Prostate gland (tissue), 2 donors: ENCODE data around the gene KIAA0513. TPM values are rescaled to one million over a fixed set of nuclear protein-coding genes. Genes with fewer than 3 reads are reported as not detected.
A peak's percentile ranks its signal among the peaks of the same experiment; 100 is the strongest.

Experiments
- DNase-seq: peaks from one replicate; pipeline ENCODE4 v3.0.0-alpha.2; 2019; ENCODE audit warnings: low spot score
- H3K27ac ChIP-seq, 2 donors: fragments of 200-600 bp; sonication (generic); 2 replicates each; pipeline ENCODE4 v1.5.1; 2017 to 2019
- H3K27me3 ChIP-seq: fragments of 200-600 bp; sonication (generic); replicated peaks from 2 replicates; pipeline ENCODE4 v1.5.1; 2019; ENCODE audit not compliant: insufficient read depth
- H3K36me3 ChIP-seq, 2 donors: fragments of 200-600 bp; sonication (generic); 1 replicate in 1 of 2; 2 replicates in 1 of 2; pipeline versions ENCODE4 v1.5.1 to v1.8.1; 2017 to 2019
- H3K4me1 ChIP-seq: fragments of 200-600 bp; sonication (generic); replicated peaks from 2 replicates; pipeline ENCODE4 v1.5.1; 2019
- H3K4me3 ChIP-seq, 2 donors: fragments of 200-600 bp; sonication (generic); 2 replicates each; pipeline ENCODE4 v1.5.1; 2017 to 2019
- H3K9me3 ChIP-seq: fragments of 200-600 bp; sonication (generic); 2 replicates; pipeline ENCODE4 v1.5.1; 2017
- CTCF ChIP-seq, 4 experiments: fragments of 200-600 bp in 2 of 4; fragments of 450-650 bp in 2 of 4; sonication (generic) in 2 of 4; IDR thresholded peaks; 1 replicate in 3 of 4; 2 replicates in 1 of 4; pipeline ENCODE4 v1.5.1; 2016 to 2019; ENCODE audit warnings: antibody characterized with exemption in 4 of 4, mild to moderate bottlenecking in 2 of 4, moderate library complexity in 2 of 4
- POLR2A ChIP-seq: fragments of 450-650 bp; IDR thresholded peaks from one replicate; pipeline ENCODE4 v1.6.1; 2016; ENCODE audit warnings: antibody characterized with exemption, mild to moderate bottlenecking
- POLR2AphosphoS5 ChIP-seq: sonication (generic); formaldehyde crosslinking; IDR thresholded peaks from one replicate; pipeline ENCODE4 v1.6.1; 2017; ENCODE audit warnings: antibody characterized with exemption
- WGBS: methylation state at CpG from one replicate; pipeline ENCODE4 v1.1.5; 2018; 5-methylcytosine and 5-hydroxymethylcytosine counted together
- intact Hi-C: fragments of 100-400 bp; cut with DNase I; formaldehyde crosslinking; loops from one replicate; pipeline ENCODE4 v1.14.2; 2022
- total RNA-seq, 2 donors: library from RNA; depleted of rRNA; stranded (reverse); fragments of >200 nt; gene quantifications; one replicate each; pipeline ENCODE4 v1.1.0, GENCODE V29; 2016

KIAA0513 gene
- total RNA-seq, 2 donors from 2014 or later: 14.4 to 29.4 TPM

- WGBS: 68% methylated on average over 13 of the region's 13 CpGs
- no peaks in the 10 kb centered on the region for H3K9me3 ChIP-seq
- TF ChIP-seq POLR2AphosphoS5 (no peak), CTCF (IDR thresholded peaks at IDR 0.05) (no peak), POLR2A (no peak)
- no peaks in the 10 kb centered on the region for H3K4me1 ChIP-seq
- no peak overlapping the region for H3K4me3 ChIP-seq
- H3K27ac ChIP-seq: no peak overlapping the region
- H3K36me3 ChIP-seq: no peaks in the 10 kb centered on the region
- DNase-seq: no peak
- H3K27me3 ChIP-seq: no peaks in the 10 kb centered on the region
- intact Hi-C loops: loop anchor here (10.0 kb wide), 1 partner anchor 338 kb away; no protein-coding TSS in a partner anchor
These were observed 55.5 kb downstream of the KIAA0513 start for GRCh38 chr16:85083051-85083639.

- Histone ChIP-seq H3K9me3 (no peaks in the 10 kb centered on the region), H3K27me3 (no peaks in the 10 kb centered on the region), H3K4me1 (peaks cover 4% of the 10 kb centered on the region), H3K27ac (no peak overlapping the region), H3K4me3 (no peak overlapping the region), H3K36me3 (no peaks in the 10 kb centered on the region)
- WGBS: 85% methylated on average over 16 of the region's 16 CpGs
- intact Hi-C loops: loop anchor here (5.0 to 10.0 kb wide), 3 partner anchors 58 to 340 kb away; partner anchors contain the start of gene KIAA0513
- TF ChIP-seq POLR2AphosphoS5 (no peak), CTCF (IDR thresholded peaks at IDR 0.05) (no peak), POLR2A (no peak)
- no peak for DNase-seq
These were observed 57.4 kb downstream of the KIAA0513 start for GRCh38 chr16:85084841-85085510.

GRCh38 chr16:85085721-85086120 is 58.1 kb downstream of the KIAA0513 start:
- Histone ChIP-seq H3K9me3 (no peaks in the 10 kb centered on the region), H3K27ac (no peak overlapping the region), H3K27me3 (no peaks in the 10 kb centered on the region), H3K36me3 (no peaks in the 10 kb centered on the region), H3K4me3 (no peak overlapping the region), H3K4me1 (peaks cover 6% of the 10 kb centered on the region)
- TF ChIP-seq POLR2A (no peak), CTCF (IDR thresholded peaks at IDR 0.05) (no peak), POLR2AphosphoS5 (no peak)
- 97% methylated on average over 17 of the region's 17 CpGs for WGBS
- DNase-seq: no peak
- intact Hi-C loops: loop anchor here (5.0 to 10.0 kb wide), 3 partner anchors 58 to 341 kb away; partner anchors contain the start of gene KIAA0513

- WGBS: 87% methylated on average over 36 of the region's 37 CpGs
- DNase-seq: peak; percentile 57
These were observed 59.0 kb downstream of the KIAA0513 start for GRCh38 chr16:85086347-85087291.

More at GRCh38 chr16:85086347-85087291, 59.0 kb downstream of the KIAA0513 start:
- intact Hi-C loops: loop anchor here (5.0 to 10.0 kb wide), 3 partner anchors 59 to 342 kb away; partner anchors contain the start of gene KIAA0513
- no peaks in the 10 kb centered on the region for H3K9me3 ChIP-seq
- H3K4me3 ChIP-seq: no peak overlapping the region
- H3K27me3 ChIP-seq: no peaks in the 10 kb centered on the region
- H3K36me3 ChIP-seq: no peaks in the 10 kb centered on the region
- TF ChIP-seq POLR2A (no peak), POLR2AphosphoS5 (peak; percentile 14), CTCF (IDR thresholded peaks at IDR 0.05) (peak; percentile 49 to 83 (median 64))
- H3K27ac ChIP-seq: no peak overlapping the region
- H3K4me1 ChIP-seq: peaks cover 6% of the 10 kb centered on the region
